H1 (cell line): ENCODE data around the gene THAP7.

ENCODE experiments used
- CTCF ChIP-seq, 3 experiments: IDR thresholded peaks; 1 replicate in 2 of 3; 2 replicates in 1 of 3; pipeline versions ENCODE4 v1.5.1 to v1.6.1; 2011; ENCODE audit warnings: low read length in 3 of 3, mild to moderate bottlenecking in 3 of 3, inconsistent platforms in 2 of 3, low read depth in 1 of 3, moderate library complexity in 1 of 3; ENCODE audit not compliant: insufficient read depth in 1 of 3; ENCODE audit errors: control extremely low read depth in 1 of 3
- EZH2 ChIP-seq: fragments of 200-600 bp; sonication (generic); IDR thresholded peaks from 2 replicates; pipeline ENCODE4 v1.7.1; 2012; ENCODE audit warnings: low read depth, mild to moderate bottlenecking, moderate library complexity, low read length, inconsistent platforms; ENCODE audit not compliant: severe bottlenecking
- HDAC2 ChIP-seq, 2 experiments: fragments of 300-600 bp in 1 of 2; sonication (generic) in 1 of 2; IDR thresholded peaks; 2 replicates each; pipeline ENCODE4 v1.6.1; 2011 to 2012; ENCODE audit warnings: low read depth in 2 of 2, low read length in 2 of 2, mild to moderate bottlenecking in 2 of 2, moderate library complexity in 2 of 2, borderline replicate concordance in 1 of 2, inconsistent platforms in 1 of 2
- HDAC6 ChIP-seq: IDR thresholded peaks from one replicate; pipeline ENCODE4 v1.7.1; 2012; ENCODE audit warnings: low read depth, mild to moderate bottlenecking, inconsistent platforms, low read length, moderate library complexity
- KDM1A ChIP-seq: fragments of 200-600, 300-600 bp; sonication (generic); IDR thresholded peaks from 2 replicates; pipeline ENCODE4 v1.7.1; 2016; ENCODE audit warnings: mild to moderate bottlenecking, low read length, borderline replicate concordance
- POLR2A ChIP-seq, 2 experiments: IDR thresholded peaks; 1 replicate in 1 of 2; 2 replicates in 1 of 2; pipeline ENCODE4 v1.6.1; 2011; ENCODE audit warnings: low read depth in 2 of 2, low read length in 2 of 2, mild to moderate bottlenecking in 2 of 2; ENCODE audit errors: control extremely low read depth in 1 of 2
- POLR2AphosphoS5 ChIP-seq: IDR thresholded peaks from 2 replicates; pipeline ENCODE4 v1.6.1; 2011; ENCODE audit warnings: low read depth, low read length
- RAD21 ChIP-seq, 2 experiments: IDR thresholded peaks in 1 of 2; conservative IDR thresholded peaks in 1 of 2; 2 replicates each; pipeline ENCODE4 v1.6.1; 2011; ENCODE audit warnings: low read depth in 2 of 2, low read length in 2 of 2, improper control_type of control experiment in 1 of 2, inconsistent platforms in 1 of 2, mild to moderate bottlenecking in 1 of 2, moderate library complexity in 1 of 2
- SIN3A ChIP-seq, 2 experiments: IDR thresholded peaks in 1 of 2; conservative IDR thresholded peaks in 1 of 2; 2 replicates each; pipeline ENCODE4 v1.6.1; 2011 to 2012; ENCODE audit warnings: low read length in 2 of 2, improper control_type of control experiment in 1 of 2, low read depth in 1 of 2, mild to moderate bottlenecking in 1 of 2
- SP1 ChIP-seq: IDR thresholded peaks from 2 replicates; pipeline ENCODE4 v1.6.1; 2011; ENCODE audit warnings: low read depth, low read length
- SP2 ChIP-seq: IDR thresholded peaks from 2 replicates; pipeline ENCODE4 v1.6.1; 2012; ENCODE audit warnings: mild to moderate bottlenecking, low read length, inconsistent platforms
- SRF ChIP-seq: IDR thresholded peaks from 2 replicates; pipeline ENCODE4 v1.6.1; 2011; ENCODE audit warnings: mild to moderate bottlenecking, low read depth, low read length, moderate library complexity
- TAF1 ChIP-seq: IDR thresholded peaks from 2 replicates; pipeline ENCODE4 v1.6.1; 2011; ENCODE audit warnings: mild to moderate bottlenecking, low read depth, low read length
- TCF12 ChIP-seq: IDR thresholded peaks from 2 replicates; pipeline ENCODE4 v1.6.1; 2011; ENCODE audit warnings: low read depth, mild to moderate bottlenecking, low read length

DNA sequence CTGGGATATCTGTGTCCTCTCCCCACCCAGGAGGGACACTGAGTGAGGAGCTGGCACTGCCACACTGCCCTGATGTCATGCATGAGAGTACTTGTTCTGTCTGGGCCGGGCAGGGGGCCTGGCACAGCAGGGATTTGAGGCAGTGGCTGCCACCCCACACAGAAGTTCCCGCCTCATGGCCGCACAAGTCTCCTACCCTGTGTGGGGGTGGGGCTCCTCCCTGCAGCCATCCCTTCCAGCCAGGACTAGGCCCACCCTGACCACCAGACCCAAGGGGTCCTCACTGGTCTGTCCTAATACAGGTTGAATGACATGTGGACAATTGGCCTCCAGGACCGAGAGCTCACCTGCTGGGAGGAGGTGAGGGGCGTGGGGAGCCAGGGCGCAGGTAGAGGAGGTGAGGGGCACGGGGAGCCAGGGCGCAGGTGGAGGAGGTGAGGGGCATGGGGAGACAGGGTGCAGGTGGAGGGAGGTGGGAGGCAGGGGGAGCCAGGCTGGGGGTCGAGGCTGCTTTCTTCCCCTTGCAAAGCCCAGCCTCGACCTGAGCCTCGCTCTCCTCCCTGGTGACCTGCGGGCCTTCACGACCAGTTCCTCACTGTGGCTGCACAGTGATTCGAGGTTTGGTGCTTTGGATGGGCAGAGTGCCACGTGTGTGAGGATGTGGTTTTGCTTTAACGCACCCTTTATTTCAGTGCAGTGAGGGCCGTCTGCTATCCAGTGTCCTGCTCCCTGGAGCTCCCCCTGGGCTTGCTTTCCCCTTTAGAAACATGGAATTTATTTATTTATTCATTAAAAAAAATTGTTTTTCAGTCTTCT is 12.4 kb downstream of the THAP7 start:
- TF ChIP-seq CTCF (IDR thresholded peaks at IDR 0.05; ENCODE audit: control extremely low read depth in 1 of 3, insufficient read depth in 1 of 3, low read depth in 1 of 3, low read length in 3 of 3): no peak
- TF ChIP-seq KDM1A: no peak
- no peak for TF ChIP-seq SIN3A (conservative IDR thresholded peaks at IDR 0.05 in 1 of 2, IDR thresholded peaks at IDR 0.05 in 1 of 2; ENCODE audit: low read depth in 1 of 2, low read length in 2 of 2)
- TF ChIP-seq TAF1: no peak
- no peak for TF ChIP-seq SP2
- no peak for TF ChIP-seq RAD21 (IDR thresholded peaks at IDR 0.05 in 1 of 2, conservative IDR thresholded peaks at IDR 0.05 in 1 of 2; ENCODE audit: low read depth in 2 of 2, low read length in 2 of 2)
- no peak for TF ChIP-seq POLR2AphosphoS5
- TF ChIP-seq SP1: no peak
- no peak for TF ChIP-seq SRF
- TF ChIP-seq HDAC2 (IDR thresholded peaks at IDR 0.05; ENCODE audit: borderline replicate concordance in 1 of 2, low read depth in 2 of 2, low read length in 2 of 2): no peak
- no peak for TF ChIP-seq HDAC6
- no peak for TF ChIP-seq TCF12
- no peak for TF ChIP-seq POLR2A (IDR thresholded peaks at IDR 0.05; ENCODE audit: control extremely low read depth in 1 of 2, low read depth in 2 of 2, low read length in 2 of 2)
- no peak for TF ChIP-seq EZH2
